ENCODE results near the gene SPEF2.

DNA sequence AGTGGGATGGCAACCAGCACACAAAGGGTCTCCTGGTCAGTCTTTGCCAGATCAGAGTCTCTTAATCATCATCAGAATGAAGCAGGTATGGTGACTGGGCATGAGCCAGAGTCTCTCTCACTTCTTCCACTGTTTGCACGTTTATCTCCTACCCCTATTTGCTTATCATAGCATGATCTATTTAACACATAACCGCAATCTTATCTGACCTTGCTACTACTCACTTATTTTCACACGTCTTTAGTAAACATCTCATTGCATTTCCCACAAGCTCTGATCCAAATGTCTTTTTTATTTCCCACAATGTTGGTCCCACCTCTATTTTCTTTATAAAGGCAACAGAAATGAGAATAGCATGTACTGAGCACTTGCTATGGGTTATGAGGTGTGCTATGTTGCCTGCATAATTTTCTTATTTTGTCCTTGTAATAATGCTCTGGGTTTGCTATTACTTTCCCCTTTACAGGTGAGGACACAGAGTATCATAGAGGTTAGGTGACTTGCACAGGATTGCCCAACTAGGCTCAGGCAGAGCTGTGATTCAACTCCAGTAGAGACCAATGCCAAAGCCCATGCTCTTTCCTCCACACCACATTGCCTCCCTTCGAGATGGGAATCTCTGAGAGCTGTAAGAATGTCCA, 199.3 kb downstream of the SPEF2 start:
- TF ChIP-seq, protein P1, sequence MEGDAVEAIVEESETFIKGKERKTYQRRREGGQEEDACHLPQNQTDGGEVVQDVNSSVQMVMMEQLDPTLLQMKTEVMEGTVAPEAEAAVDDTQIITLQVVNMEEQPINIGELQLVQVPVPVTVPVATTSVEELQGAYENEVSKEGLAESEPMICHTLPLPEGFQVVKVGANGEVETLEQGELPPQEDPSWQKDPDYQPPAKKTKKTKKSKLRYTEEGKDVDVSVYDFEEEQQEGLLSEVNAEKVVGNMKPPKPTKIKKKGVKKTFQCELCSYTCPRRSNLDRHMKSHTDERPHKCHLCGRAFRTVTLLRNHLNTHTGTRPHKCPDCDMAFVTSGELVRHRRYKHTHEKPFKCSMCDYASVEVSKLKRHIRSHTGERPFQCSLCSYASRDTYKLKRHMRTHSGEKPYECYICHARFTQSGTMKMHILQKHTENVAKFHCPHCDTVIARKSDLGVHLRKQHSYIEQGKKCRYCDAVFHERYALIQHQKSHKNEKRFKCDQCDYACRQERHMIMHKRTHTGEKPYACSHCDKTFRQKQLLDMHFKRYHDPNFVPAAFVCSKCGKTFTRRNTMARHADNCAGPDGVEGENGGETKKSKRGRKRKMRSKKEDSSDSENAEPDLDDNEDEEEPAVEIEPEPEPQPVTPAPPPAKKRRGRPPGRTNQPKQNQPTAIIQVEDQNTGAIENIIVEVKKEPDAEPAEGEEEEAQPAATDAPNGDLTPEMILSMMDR (IDR thresholded peaks at IDR 0.05; ENCODE audit: low read depth, low read length, poor library complexity, severe bottlenecking) = no peak
- no peak for TF ChIP-seq EZH2phosphoT487 (IDR thresholded peaks at IDR 0.05; ENCODE audit: borderline replicate concordance, low read length)

All from DOHH2 (cell line).